Type B pancreatic cell (in vitro differentiated cells): ENCODE measurements around the gene CPT1C. TPM values are rescaled to one million over a fixed set of nuclear protein-coding genes. Genes with fewer than 3 reads are reported as not detected.

Experiments
- DNase-seq: peaks from one replicate; pipeline ENCODE4 v3.0.0; 2021; ENCODE audit warnings: mixed read lengths; ENCODE audit not compliant: unreplicated experiment; ENCODE audit errors: extremely low spot score
- H3K27ac Mint-ChIP-seq: 2 replicates; pipeline ENCODE4 v1.8.0; 2021; ENCODE audit warnings: mild to moderate bottlenecking, mixed read lengths
- H3K27me3 Mint-ChIP-seq: 2 replicates; pipeline ENCODE4 v1.8.0; 2021; ENCODE audit warnings: mixed read lengths
- H3K36me3 Mint-ChIP-seq: 2 replicates; pipeline ENCODE4 v1.8.0; 2021; ENCODE audit warnings: mixed read lengths
- H3K4me1 Mint-ChIP-seq: one replicate; pipeline ENCODE4 v1.8.0; 2021; ENCODE audit warnings: mixed read lengths; ENCODE audit not compliant: unreplicated experiment
- H3K4me3 Mint-ChIP-seq: 2 replicates; pipeline ENCODE4 v1.8.0; 2021; ENCODE audit warnings: mild to moderate bottlenecking, mixed read lengths
- H3K9me3 Mint-ChIP-seq: 2 replicates; pipeline ENCODE4 v1.8.0; 2021; ENCODE audit warnings: mixed read lengths
- CTCF ChIP-seq: fragments of 200-600 bp; sonication (generic); conservative IDR thresholded peaks from 2 replicates; pipeline ENCODE4 v1.5.0; 2021; ENCODE audit warnings: antibody characterized with exemption, mild to moderate bottlenecking
- total RNA-seq: library from RNA; stranded (reverse); gene quantifications from 2 replicates; pipeline ENCODE4 v1.2.1, GENCODE V29; 2021; ENCODE audit warnings: low replicate concordance

Gene CPT1C
- total RNA-seq, 1 donor from 2014 or later, result 65.0 TPM

GRCh38 chr19:49664171-49665035, 26.5 kb upstream of the CPT1C start:
- H3K4me3 Mint-ChIP-seq, result peak overlapping the region; percentile 99
- peak overlapping the region; percentile 97 for H3K27ac Mint-ChIP-seq
- peaks cover 6% of the 10 kb centered on the region for H3K36me3 Mint-ChIP-seq
- DNase-seq, result peak; percentile 88
- H3K4me1 Mint-ChIP-seq, result peaks cover 22% of the 10 kb centered on the region
- H3K27me3 Mint-ChIP-seq, result no peaks in the 10 kb centered on the region
- H3K9me3 Mint-ChIP-seq, result no peaks in the 10 kb centered on the region
- peak; percentile 53 for TF ChIP-seq CTCF

GRCh38 chr19:49665036-49665350, 25.9 kb upstream of the CPT1C start:
- Mint-ChIP-seq H3K4me1 (peaks cover 22% of the 10 kb centered on the region), H3K36me3 (peaks cover 9% of the 10 kb centered on the region), H3K4me3 (peak overlapping the region; percentile 99), H3K27me3 (no peaks in the 10 kb centered on the region), H3K9me3 (no peaks in the 10 kb centered on the region), H3K27ac (peak overlapping the region; percentile 97)
- DNase-seq, result no peak
- no peak for TF ChIP-seq CTCF

GRCh38 chr19:49665351-49666119, 25.4 kb upstream of the CPT1C start, which contains the start of the genes BCL2L12 and IRF3:
BCL2L12 (plus strand) TSS chr19:49665933; CDS start chr19:49666693, 760 bp downstream.
IRF3 (minus strand) TSS chr19:49665857; CDS start chr19:49664838, 1,019 bp downstream.
- TF ChIP-seq CTCF, result no peak
- H3K27me3 Mint-ChIP-seq, result no peaks in the 10 kb centered on the region
- H3K9me3 Mint-ChIP-seq, result no peaks in the 10 kb centered on the region
- peak; percentile 97 for DNase-seq
- peak within 1 kb of the TSS; percentile 97 for H3K27ac Mint-ChIP-seq
- peak within 1 kb of the TSS; percentile 99 for H3K4me3 Mint-ChIP-seq
- H3K4me1 Mint-ChIP-seq, result peaks cover 22% of the 10 kb centered on the region
- peaks cover 4% of the 10 kb centered on the region for H3K36me3 Mint-ChIP-seq

- Mint-ChIP-seq H3K27ac (peak overlapping the region; percentile 97), H3K36me3 (peaks cover 4% of the 10 kb centered on the region), H3K9me3 (no peaks in the 10 kb centered on the region), H3K27me3 (no peaks in the 10 kb centered on the region), H3K4me3 (peak overlapping the region; percentile 99), H3K4me1 (peaks cover 22% of the 10 kb centered on the region)
- peak; percentile 51 for TF ChIP-seq CTCF
- no peak for DNase-seq
These were observed 24.8 kb upstream of the CPT1C start for GRCh38 chr19:49666120-49666444.

GRCh38 chr19:49667473-49667872, 23.4 kb upstream of the CPT1C start:
- H3K27ac Mint-ChIP-seq, result peak overlapping the region; percentile 97
- H3K36me3 Mint-ChIP-seq, result peaks cover 4% of the 10 kb centered on the region
- DNase-seq, result no peak
- no peaks in the 10 kb centered on the region for H3K27me3 Mint-ChIP-seq
- H3K4me3 Mint-ChIP-seq, result peak overlapping the region; percentile 99
- TF ChIP-seq CTCF, result no peak
- peaks cover 30% of the 10 kb centered on the region for H3K4me1 Mint-ChIP-seq
- H3K9me3 Mint-ChIP-seq, result no peaks in the 10 kb centered on the region
